Activated CD4-positive, alpha-beta T cell treated with anti-CD3 and anti-CD28 coated beads, Interleukin-2, amount 10 ng/mL, durations not matched to agents 7 days and 5 days (primary cell): ENCODE data around the gene LGALS4. TPM values are rescaled to one million over a fixed set of nuclear protein-coding genes. Genes with fewer than 3 reads are reported as not detected.
"Not testable (repeated sequence)": the region's sequence is repeated elsewhere in the genome, so short reads cannot be mapped to it uniquely, and the experiment has no call there.

Experiments
- CTCF ChIA-PET: fragments of 350-600 bp; sonication (Branson Sonifier 250); formaldehyde crosslinking; loops from one replicate; lab custom pipeline; 2021; ENCODE audit warnings: antibody characterized with exemption; lab: Charles Lee
- POLR2A ChIA-PET: fragments of 350-600 bp; sonication (Branson Sonifier 250); formaldehyde crosslinking; loops from one replicate; lab custom pipeline; 2021; ENCODE audit warnings: antibody characterized with exemption; lab: Charles Lee
- DNase-seq: peaks from one replicate; pipeline ENCODE4 v3.0.0-alpha.2; 2020
- H3K27ac Mint-ChIP-seq: one replicate; pipeline ENCODE4 v1.8.0; 2021; ENCODE audit warnings: mild to moderate bottlenecking, moderate library complexity, mixed read lengths
- H3K27me3 Mint-ChIP-seq: one replicate; pipeline ENCODE4 v1.8.0; 2021; ENCODE audit warnings: mixed read lengths
- H3K36me3 Mint-ChIP-seq: one replicate; pipeline ENCODE4 v1.8.0; 2021; ENCODE audit warnings: low read depth, mixed read lengths
- H3K4me1 Mint-ChIP-seq: one replicate; pipeline ENCODE4 v1.8.0; 2021; ENCODE audit warnings: mixed read lengths
- H3K4me3 Mint-ChIP-seq: one replicate; pipeline ENCODE4 v1.8.0; 2021; ENCODE audit warnings: mild to moderate bottlenecking, moderate library complexity, mixed read lengths
- H3K9me3 Mint-ChIP-seq: one replicate; pipeline ENCODE4 v1.8.0; 2021; ENCODE audit warnings: mixed read lengths
- total RNA-seq, 2 experiments: library from RNA; stranded (reverse); gene quantifications; one replicate each; pipeline ENCODE4 v1.2.3, GENCODE V29; 2021

The LGALS4 gene
- total RNA-seq, 2 experiments from 2014 or later, result 2.1 to 2.3 TPM

DNA sequence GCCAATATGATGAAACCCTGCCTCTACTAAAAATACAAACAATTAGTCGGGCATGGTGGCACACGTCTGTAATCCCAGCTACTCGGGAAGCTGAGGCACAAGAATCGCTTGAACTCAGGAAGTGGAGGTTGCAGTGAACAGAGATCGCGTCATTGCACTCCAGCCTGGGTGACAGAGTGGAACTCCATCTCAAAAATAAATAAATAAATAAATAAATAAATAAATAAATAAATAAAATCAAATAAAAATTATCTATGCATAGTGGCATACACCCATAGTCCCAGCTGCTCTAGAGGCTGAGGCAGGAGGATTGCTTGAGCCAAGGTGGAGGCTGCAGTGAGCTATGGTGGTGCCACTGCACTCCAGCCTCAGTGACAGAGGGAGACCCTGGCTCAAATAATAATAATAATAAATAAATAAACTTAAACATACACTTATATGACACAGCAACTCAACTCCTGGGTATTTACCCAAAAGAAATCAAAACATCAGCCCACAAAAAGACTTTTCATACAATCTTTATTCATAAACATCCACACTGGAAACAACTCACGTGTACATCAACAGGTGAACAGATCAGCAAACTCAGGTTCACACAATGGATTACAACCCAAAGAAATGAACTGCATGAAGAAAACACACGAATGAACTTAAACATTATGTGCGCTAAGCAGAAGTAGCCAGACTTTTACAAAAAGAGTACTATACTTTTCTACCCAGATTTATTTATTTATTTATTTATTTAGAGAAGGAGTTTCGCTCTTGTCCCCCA, 46.3 kb downstream of the LGALS4 start:
- POLR2A ChIA-PET, result no interaction called here
- no peak for DNase-seq

GRCh38 chr19:38765214-38765613, 47.5 kb downstream of the LGALS4 start:
- DNase-seq, result no peak
- Mint-ChIP-seq H3K4me1 (peaks cover 11% of the 10 kb centered on the region), H3K27me3 (peaks cover 2% of the 10 kb centered on the region), H3K9me3 (no peaks in the 10 kb centered on the region), H3K36me3 (no peaks in the 10 kb centered on the region), H3K4me3 (no peak overlapping the region), H3K27ac (no peak overlapping the region)
- ChIA-PET CTCF (no interaction called here), POLR2A (no interaction called here)

More for the DNA sequence above, 46.3 kb downstream of the LGALS4 start:
- Mint-ChIP-seq H3K27ac (no peak overlapping the region), H3K4me1 (peaks cover 10% of the 10 kb centered on the region), H3K4me3 (no peak overlapping the region), H3K36me3 (no peaks in the 10 kb centered on the region), H3K9me3 (no peaks in the 10 kb centered on the region), H3K27me3 (peaks cover 2% of the 10 kb centered on the region)
- CTCF ChIA-PET, result no interaction called here

GRCh38 chr19:38763795-38764220, 48.9 kb downstream of the LGALS4 start:
- Mint-ChIP-seq H3K9me3 (no peaks in the 10 kb centered on the region), H3K27me3 (peaks cover 2% of the 10 kb centered on the region), H3K36me3 (no peaks in the 10 kb centered on the region), H3K4me3 (no peak overlapping the region), H3K27ac (no peak overlapping the region), H3K4me1 (peaks cover 4% of the 10 kb centered on the region)
- no peak for DNase-seq
- CTCF ChIA-PET, result interaction anchor here (0.6 kb wide), 1 partner anchor 102 kb away, joined by 4 read pairs; no protein-coding TSS in a partner anchor
- POLR2A ChIA-PET, result no interaction called here

DNA sequence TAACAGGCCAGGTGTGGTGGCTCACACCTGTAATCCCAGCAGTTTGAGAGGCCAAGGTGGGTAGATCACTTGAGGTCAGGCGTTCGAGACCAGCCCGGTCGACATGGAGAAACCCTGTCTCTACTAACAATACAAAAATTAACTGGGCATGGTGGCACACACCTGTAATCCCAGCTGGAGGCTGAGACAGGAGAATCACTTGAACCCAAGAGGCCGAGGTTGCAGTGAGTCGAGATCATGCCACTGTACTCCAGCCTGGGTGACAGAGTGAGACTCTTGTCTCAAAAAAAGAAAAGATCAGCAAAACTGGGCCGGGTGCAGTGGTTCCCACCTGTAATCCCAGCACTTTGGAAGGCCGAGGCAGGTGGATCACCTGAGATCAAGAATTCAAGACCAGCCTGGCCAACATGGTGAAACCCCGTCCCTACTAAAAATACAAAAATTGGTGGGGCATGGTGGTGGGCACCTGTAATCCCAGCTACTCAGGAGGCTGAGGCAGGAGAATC, 50.8 kb downstream of the LGALS4 start:
- H3K4me3 Mint-ChIP-seq, H3K27me3 Mint-ChIP-seq, H3K27ac Mint-ChIP-seq, DNase-seq, CTCF ChIA-PET, H3K4me1 Mint-ChIP-seq, H3K36me3 Mint-ChIP-seq, H3K9me3 Mint-ChIP-seq: not testable (repeated sequence)
- POLR2A ChIA-PET, result interaction anchor here (0.6 kb wide), 2 partner anchors 42 to 120 kb away, joined by 3 to 6 read pairs; no protein-coding TSS in a partner anchor

GRCh38 chr19:38760805-38761517, 51.8 kb downstream of the LGALS4 start:
- CTCF ChIA-PET, result interaction anchor here (0.6 kb wide), 2 partner anchors 9 to 25 kb away, joined by 3 read pairs; no protein-coding TSS in a partner anchor

DNA sequence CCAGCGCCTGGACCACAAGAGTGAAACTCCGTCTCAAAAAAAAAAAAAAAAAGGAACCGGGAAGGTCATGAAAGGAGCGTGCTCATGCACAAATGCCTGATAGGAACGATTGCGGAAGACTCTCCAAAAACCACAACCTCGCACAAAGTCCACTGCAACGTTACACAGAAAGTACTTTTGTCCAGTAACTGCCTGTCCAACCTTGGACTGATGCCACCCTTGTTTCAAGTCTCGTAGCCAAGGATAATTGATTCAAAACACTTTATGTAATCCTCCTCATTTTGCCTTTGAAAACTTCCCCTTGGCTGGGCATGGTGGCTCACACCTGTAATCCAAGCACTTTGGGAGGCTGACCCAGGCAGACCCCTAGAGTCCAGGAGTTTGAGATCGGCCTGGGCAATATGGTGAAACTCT, 53.1 kb downstream of the LGALS4 start:
- Mint-ChIP-seq H3K27ac (no peak overlapping the region), H3K27me3 (no peaks in the 10 kb centered on the region), H3K4me3 (no peak overlapping the region), H3K9me3 (no peaks in the 10 kb centered on the region), H3K36me3 (no peaks in the 10 kb centered on the region), H3K4me1 (peaks cover 2% of the 10 kb centered on the region)
- ChIA-PET CTCF (no interaction called here), POLR2A (no interaction called here)
- DNase-seq, result no peak

More at GRCh38 chr19:38760805-38761517, 51.8 kb downstream of the LGALS4 start:
- H3K4me3 Mint-ChIP-seq, H3K36me3 Mint-ChIP-seq, H3K9me3 Mint-ChIP-seq, H3K4me1 Mint-ChIP-seq, H3K27ac Mint-ChIP-seq, DNase-seq, H3K27me3 Mint-ChIP-seq: not testable (repeated sequence)
- POLR2A ChIA-PET, result interaction anchor here (0.6 to 0.8 kb wide), 2 partner anchors 8 to 121 kb away, joined by 3 to 6 read pairs; no protein-coding TSS in a partner anchor

GRCh38 chr19:38754196-38754595, 58.5 kb downstream of the LGALS4 start:
- H3K27ac Mint-ChIP-seq, H3K4me1 Mint-ChIP-seq, H3K4me3 Mint-ChIP-seq, CTCF ChIA-PET, DNase-seq, H3K9me3 Mint-ChIP-seq, POLR2A ChIA-PET, H3K36me3 Mint-ChIP-seq: not testable (repeated sequence)
- H3K27me3 Mint-ChIP-seq, result peaks cover 14% of the 10 kb centered on the region

GRCh38 chr19:38753783-38754182, 59.0 kb downstream of the LGALS4 start:
- CTCF ChIA-PET, result not testable (repeated sequence)

More at GRCh38 chr19:38753783-38754182, 59.0 kb downstream of the LGALS4 start:
- H3K36me3 Mint-ChIP-seq, H3K27ac Mint-ChIP-seq, H3K4me3 Mint-ChIP-seq, H3K9me3 Mint-ChIP-seq, POLR2A ChIA-PET, DNase-seq, H3K4me1 Mint-ChIP-seq: not testable (repeated sequence)
- peaks cover 14% of the 10 kb centered on the region for H3K27me3 Mint-ChIP-seq

Other genes starting within 250 kb of the LGALS4 start
- 100 to 1,000 TPM; 282 to 313 TPM for gene MAP4K1, start 195.0 kb downstream of the LGALS4 start, total RNA-seq
- 100 to 1,000 TPM; 309 to 318 TPM for gene EIF3K, start 193.8 kb downstream of the LGALS4 start, total RNA-seq
- 100 to 1,000 TPM; 337 to 354 TPM for gene ACTN4, start 165.3 kb downstream of the LGALS4 start, total RNA-seq
- gene CAPN12, start 68.5 kb downstream of the LGALS4 start, total RNA-seq, result 1 to 10 TPM; 3.5 to 3.7 TPM
- not detected for gene LGALS7, start 39.4 kb downstream of the LGALS4 start, total RNA-seq
- not detected for gene LGALS7B, start 23.7 kb downstream of the LGALS4 start, total RNA-seq
- gene ECH1, start 18.8 kb upstream of the LGALS4 start, total RNA-seq, result 100 to 1,000 TPM; 143 to 144 TPM
- 100 to 1,000 TPM; 517 to 535 TPM for gene HNRNPL, start 37.0 kb upstream of the LGALS4 start, total RNA-seq
- gene RINL, start 65.3 kb upstream of the LGALS4 start, total RNA-seq, result 10 to 100 TPM; 65.0 to 66.9 TPM
- gene SIRT2, start 86.7 kb upstream of the LGALS4 start, total RNA-seq, result 10 to 100 TPM; 45.2 to 47.1 TPM
- 10 to 100 TPM; 31.6 to 32.2 TPM for gene NFKBIB, start 87.0 kb upstream of the LGALS4 start, total RNA-seq
- under 1 TPM; 0.83 to 0.97 TPM for gene CCER2, start 99.2 kb upstream of the LGALS4 start, total RNA-seq
- 10 to 100 TPM; 33.4 to 37.9 TPM for gene SARS2, start 117.8 kb upstream of the LGALS4 start, total RNA-seq
- gene MRPS12, start 118.0 kb upstream of the LGALS4 start, total RNA-seq, result 10 to 100 TPM; 54.8 to 57.5 TPM
- under 1 TPM in 1 of 2 experiments, not detected in 1; 0.35 TPM for gene FBXO17, start 162.8 kb upstream of the LGALS4 start, total RNA-seq
- not detected for gene FBXO27, start 219.6 kb upstream of the LGALS4 start, total RNA-seq